ENCODE data around the gene IGHMBP2. TPM values are rescaled to one million over a fixed set of nuclear protein-coding genes. Genes with fewer than 3 reads are reported as not detected.

The IGHMBP2 gene
- total RNA-seq, 1 experiment from 2014 or later = 27.8 TPM

GRCh38 chr11:68938816-68939582 is 35.3 kb downstream of the IGHMBP2 start:
- H3K27me3 ChIP-seq (ENCODE audit: control insufficient read depth, insufficient read depth, low read length) = no peaks in the 10 kb centered on the region
- no peak overlapping the region for H3K27ac ChIP-seq (ENCODE audit: low read length)
- in situ Hi-C loops (cut with HindIII; ENCODE audit: low pct_unique_long_range_greater_than_20kb, low sequenced_read_pairs) = no loop called here
- no peak for TF ChIP-seq POLR2AphosphoS5 (IDR thresholded peaks at IDR 0.05; ENCODE audit: low read depth, low read length)
- TF ChIP-seq, protein P1, sequence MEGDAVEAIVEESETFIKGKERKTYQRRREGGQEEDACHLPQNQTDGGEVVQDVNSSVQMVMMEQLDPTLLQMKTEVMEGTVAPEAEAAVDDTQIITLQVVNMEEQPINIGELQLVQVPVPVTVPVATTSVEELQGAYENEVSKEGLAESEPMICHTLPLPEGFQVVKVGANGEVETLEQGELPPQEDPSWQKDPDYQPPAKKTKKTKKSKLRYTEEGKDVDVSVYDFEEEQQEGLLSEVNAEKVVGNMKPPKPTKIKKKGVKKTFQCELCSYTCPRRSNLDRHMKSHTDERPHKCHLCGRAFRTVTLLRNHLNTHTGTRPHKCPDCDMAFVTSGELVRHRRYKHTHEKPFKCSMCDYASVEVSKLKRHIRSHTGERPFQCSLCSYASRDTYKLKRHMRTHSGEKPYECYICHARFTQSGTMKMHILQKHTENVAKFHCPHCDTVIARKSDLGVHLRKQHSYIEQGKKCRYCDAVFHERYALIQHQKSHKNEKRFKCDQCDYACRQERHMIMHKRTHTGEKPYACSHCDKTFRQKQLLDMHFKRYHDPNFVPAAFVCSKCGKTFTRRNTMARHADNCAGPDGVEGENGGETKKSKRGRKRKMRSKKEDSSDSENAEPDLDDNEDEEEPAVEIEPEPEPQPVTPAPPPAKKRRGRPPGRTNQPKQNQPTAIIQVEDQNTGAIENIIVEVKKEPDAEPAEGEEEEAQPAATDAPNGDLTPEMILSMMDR (IDR thresholded peaks at IDR 0.05) = no peak
- no peak for TF ChIP-seq TCF7L2 (IDR thresholded peaks at IDR 0.05; ENCODE audit: low read depth, low read length)
- no peak for TF ChIP-seq REST (IDR thresholded peaks at IDR 0.05; ENCODE audit: insufficient read depth in 1 of 2, low read depth in 2 of 2, low read length in 1 of 2)
- TF ChIP-seq SIN3A (IDR thresholded peaks at IDR 0.05; ENCODE audit: borderline replicate concordance, insufficient read depth, low read depth, low read length) = no peak
- no TSS peak for BruUV-seq (replicated peaks)
- POLR2A ChIA-PET = no interaction called here
- no peaks in the 10 kb centered on the region; the same call in 1 of the 2 replicates for H3K36me3 ChIP-seq (ENCODE audit: control insufficient read depth, insufficient read depth, low read length)
- DNase-seq (ENCODE audit: low read depth, low spot score) (no peak), ATAC-seq (no peak)
- H3K4me3 ChIP-seq (ENCODE audit: low read depth in 2 of 2, low read length in 2 of 2) = no peak overlapping the region
- H3K9me3 ChIP-seq (ENCODE audit: control insufficient read depth, insufficient read depth, low read depth, low read length) = no peaks in the 10 kb centered on the region
- CTCF ChIA-PET = no interaction called here
- H3K4me1 ChIP-seq (ENCODE audit: control insufficient read depth, insufficient read depth, low read length) = no peaks in the 10 kb centered on the region
- intact Hi-C loops (cut with micrococcal nuclease; ENCODE audit: unreplicated experiment) = no loop called here

GRCh38 chr11:68939583-68940555 is 36.2 kb downstream of the IGHMBP2 start:
- Histone ChIP-seq H3K4me3 (ENCODE audit: low read depth in 2 of 2, low read length in 2 of 2) (no peak overlapping the region), H3K27ac (ENCODE audit: low read length) (no peak overlapping the region), H3K36me3 (ENCODE audit: control insufficient read depth, insufficient read depth, low read length) (no peaks in the 10 kb centered on the region), H3K27me3 (ENCODE audit: control insufficient read depth, insufficient read depth, low read length) (no peaks in the 10 kb centered on the region), H3K9me3 (ENCODE audit: control insufficient read depth, insufficient read depth, low read depth, low read length) (no peaks in the 10 kb centered on the region), H3K4me1 (ENCODE audit: control insufficient read depth, insufficient read depth, low read length) (no peaks in the 10 kb centered on the region)
- no peak for TF ChIP-seq TCF7L2 (IDR thresholded peaks at IDR 0.05; ENCODE audit: low read depth, low read length)
- TF ChIP-seq REST (IDR thresholded peaks at IDR 0.05; ENCODE audit: insufficient read depth in 1 of 2, low read depth in 2 of 2, low read length in 1 of 2) = no peak
- no peak for TF ChIP-seq POLR2AphosphoS5 (IDR thresholded peaks at IDR 0.05; ENCODE audit: low read depth, low read length)
- no peak for TF ChIP-seq SIN3A (IDR thresholded peaks at IDR 0.05; ENCODE audit: borderline replicate concordance, insufficient read depth, low read depth, low read length)
- TF ChIP-seq, protein P1 (IDR thresholded peaks at IDR 0.05) = no peak
- POLR2A ChIA-PET = no interaction called here
- no peak for DNase-seq (ENCODE audit: low read depth, low spot score)
- intact Hi-C loops (cut with micrococcal nuclease; ENCODE audit: unreplicated experiment) = no loop called here
- in situ Hi-C loops (cut with HindIII; ENCODE audit: low pct_unique_long_range_greater_than_20kb, low sequenced_read_pairs) = no loop called here
- ATAC-seq = peak; percentile 23; the same call in 1 of the 2 replicates
- CTCF ChIA-PET = no interaction called here
- BruUV-seq (replicated peaks) = no TSS peak

All from Panc1 (cell line).